Pancreas (tissue), 10 donors: ENCODE measurements around the gene ORM2. TPM values are rescaled to one million over a fixed set of nuclear protein-coding genes. Genes with fewer than 3 reads are reported as not detected.

Experiments used
- ATAC-seq, 4 donors: fragments of 200-7000 bp; cut with Tn5 transposase; one replicate each; pipeline versions ENCODE4 v1.8.0 to v1.9.1; 2020; ENCODE audit warnings: mild to moderate bottlenecking in 4 of 4, moderate library complexity in 4 of 4
- DNase-seq, 6 donors: peaks; one replicate each; pipeline ENCODE4 v3.0.0-alpha.2; 2020
- FAIRE-seq: peaks from 2 replicates; lab custom pipeline; 2012; peaks lifted over from hg19 to GRCh38; lab: Jason Lieb, UNC
- H3K27ac ChIP-seq, 4 donors: fragments of 200-600 bp; sonication (generic); 1 replicate in 3 of 4; 2 replicates in 1 of 4; pipeline versions ENCODE4 v1.5.0 to v1.8.0; 2020
- H3K27me3 ChIP-seq, 4 donors: fragments of 200-600 bp; one replicate each; pipeline ENCODE4 v1.8.0; 2021
- H3K36me3 ChIP-seq, 3 donors: fragments of 200-600 bp; sonication (generic) in 1 of 3; one replicate each; pipeline versions ENCODE4 v1.5.0 to v1.8.0; 2020 to 2021
- H3K4me1 ChIP-seq, 3 donors: fragments of 200-600 bp; one replicate each; pipeline ENCODE4 v1.8.0; 2021
- H3K4me3 ChIP-seq, 4 donors: fragments of 200-600 bp; sonication (generic) in 2 of 4; one replicate each; pipeline versions ENCODE4 v1.5.0 to v1.8.0; 2020 to 2021
- H3K9me3 ChIP-seq, 4 donors: fragments of 200-600 bp; one replicate each; pipeline ENCODE4 v1.8.0; 2021
- CTCF ChIP-seq, 4 donors: fragments of 200-600 bp; sonication (generic) in 3 of 4; IDR thresholded peaks; one replicate each; pipeline versions ENCODE4 v1.5.0 to v1.8.0; 2021; ENCODE audit warnings: antibody characterized with exemption in 4 of 4
- WGBS, 2 donors: extraction: QIAGEN DNeasy Blood & Tissue Kit; methylation state at CpG; one replicate each; pipeline ENCODE4 v1.1.7; 2013; 5-methylcytosine and 5-hydroxymethylcytosine counted together
- intact Hi-C, 3 donors: fragments of 100-400 bp; cut with DNase I; formaldehyde crosslinking; loops; one replicate each; pipeline versions ENCODE4 v1.11.1 to v1.14.2; 2022
- polyA plus RNA-seq, 2 donors: library from polyadenylated mRNA; stranded (reverse); fragments of 200-250 nt; gene quantifications; one replicate each; pipeline ENCODE4 v1.2.3, GENCODE V29; 2013
- total RNA-seq, 6 donors: library from RNA; stranded (reverse); fragmentation: NEBNext Ultra II Directional in 4 of 6; extraction: Animal tissue kit (Norgen Biotek cat#: 25700) in 4 of 6; gene quantifications; one replicate each; pipeline versions ENCODE4 v1.2.1 to v1.2.4, GENCODE V29; 2021 to 2023
- donor health status: healthy with polysubstance abuse.
- donor health status: DM: no; HTN: no; CAD: no; lungs with moderate emphysema.
- donor health status: DM: no; HTN: no; CAD: no.
- donor health status: control.
- donor health status: control.
- donor health status: Bipolar disorder and iron deficiency.
- donor health status: DM: yes; HTN: yes; CAD: no.
- donor health status: DM: no; HTN: no; CAD: no.
- donor health status: DM: no; HTN: no; CAD: no.
- donor health status: DM: yes; HTN: yes; CAD: no.

The ORM2 gene
- total and polyA plus RNA-seq, 8 donors: 0.12 to 3.1 (median 0.50) TPM; not detected in 4

DNA sequence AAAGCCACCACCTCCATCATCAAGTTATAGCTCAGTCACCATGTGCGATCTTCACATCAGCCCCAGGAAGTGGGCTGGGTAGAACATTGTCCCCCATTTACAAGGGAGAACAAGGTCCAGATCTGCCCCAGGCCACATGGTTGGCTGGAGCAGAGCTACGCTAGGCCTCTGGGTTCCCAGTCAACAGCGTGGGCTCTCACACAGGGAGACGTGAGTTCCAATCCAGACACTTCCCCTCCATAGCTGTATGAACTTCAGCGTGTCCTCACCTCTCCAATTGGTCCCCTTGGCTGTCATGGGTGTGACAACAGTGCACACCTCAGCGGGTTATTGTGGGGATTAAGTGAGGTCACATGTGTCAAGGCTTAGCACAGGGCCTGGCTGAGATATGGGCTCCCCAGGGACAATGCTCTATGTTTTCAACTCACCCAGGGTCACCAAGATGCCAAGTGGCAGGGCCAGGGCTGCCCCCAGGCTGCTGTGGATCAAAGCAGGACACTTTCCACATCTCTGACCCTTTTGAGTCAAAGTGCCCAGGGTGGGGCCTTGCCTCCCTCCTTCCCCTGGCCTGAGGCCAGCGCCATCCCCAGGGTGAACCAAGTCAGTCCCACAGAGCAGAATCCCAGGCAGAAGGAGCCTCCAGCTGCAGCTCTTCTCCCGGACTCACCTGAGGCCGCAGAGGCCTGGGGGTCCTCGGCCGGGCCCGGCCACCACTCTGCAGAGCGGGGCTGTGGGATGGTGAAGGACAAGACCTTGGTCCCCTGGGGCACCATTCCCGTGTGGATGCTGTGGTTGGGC is 38.3 kb downstream of the ORM2 start:
- Histone ChIP-seq H3K27ac (no peak overlapping the region), H3K27me3 (no peaks in the 10 kb centered on the region), H3K4me1 (no peaks in the 10 kb centered on the region), H3K9me3 (no peaks in the 10 kb centered on the region), H3K36me3 (peaks cover 0 to 2% (median 0%) of the 10 kb centered on the region in 3 donors), H3K4me3 (no peak overlapping the region)
- DNase-seq (peak in 1 of 6 donors; percentile 48), FAIRE-seq (no peak), ATAC-seq (no peak)
- 90 to 95% methylated on average over 14 of the region's 14 CpGs for WGBS, 2 donors
- intact Hi-C loops: no loop called here
- no peak for TF ChIP-seq CTCF (IDR thresholded peaks at IDR 0.05)

DNA sequence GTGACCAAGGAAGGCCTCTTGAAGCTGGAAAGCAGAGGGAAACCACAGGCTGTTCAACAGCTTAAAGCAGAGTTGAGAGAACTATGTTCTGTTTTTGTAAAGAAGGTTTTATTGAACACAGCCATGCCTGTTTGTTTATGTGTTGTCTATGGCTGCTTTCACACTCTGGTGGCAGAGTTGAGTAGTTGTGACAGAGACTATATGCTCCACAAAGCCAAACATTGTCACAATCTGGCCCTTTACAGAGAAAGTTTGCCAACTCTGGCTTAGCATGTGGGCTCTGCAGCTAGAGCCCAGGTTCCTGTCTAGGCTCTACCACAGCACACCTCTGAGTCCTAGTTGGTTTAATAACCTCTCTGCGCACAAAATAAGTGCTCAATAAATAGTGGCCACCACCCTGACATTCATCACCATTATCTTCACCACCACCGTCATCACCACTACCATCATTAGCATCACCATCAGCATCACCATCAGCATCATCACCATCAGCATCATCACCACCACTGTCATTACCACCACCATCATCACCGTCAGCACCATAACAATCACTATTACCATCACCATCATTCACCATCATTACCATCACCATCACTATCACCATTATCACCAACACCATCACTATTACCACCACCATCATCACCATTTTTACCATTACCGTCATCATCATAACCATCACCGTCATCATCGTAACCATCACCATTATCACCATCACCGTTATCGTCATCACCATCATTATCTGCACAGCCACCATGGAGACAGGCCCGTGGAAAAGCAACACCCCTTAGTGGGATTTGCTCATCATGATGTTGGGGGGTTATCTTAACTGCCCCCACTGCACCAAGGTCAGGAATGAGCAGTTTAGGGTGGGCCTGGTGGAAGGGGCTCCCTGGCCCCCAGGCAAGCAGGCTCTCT is 39.8 kb downstream of the ORM2 start:
- no peaks in the 10 kb centered on the region for H3K4me1 ChIP-seq
- no peak for ATAC-seq
- no peak overlapping the region for H3K27ac ChIP-seq
- peak in 1 of 6 donors; percentile 0 for DNase-seq
- peaks cover 0 to 2% (median 0%) of the 10 kb centered on the region in 3 donors for H3K36me3 ChIP-seq
- H3K4me3 ChIP-seq: no peak overlapping the region
- TF ChIP-seq CTCF (IDR thresholded peaks at IDR 0.05): no peak
- FAIRE-seq: no peak
- 95 to 96% methylated on average over 9 of the region's 9 CpGs for WGBS, 2 donors
- H3K27me3 ChIP-seq: no peaks in the 10 kb centered on the region
- intact Hi-C loops: no loop called here
- no peaks in the 10 kb centered on the region for H3K9me3 ChIP-seq

GRCh38 chr9:114370251-114370967 is 40.7 kb downstream of the ORM2 start:
- TF ChIP-seq CTCF (IDR thresholded peaks at IDR 0.05): no peak
- intact Hi-C loops: no loop called here
- Histone ChIP-seq H3K9me3 (no peaks in the 10 kb centered on the region), H3K4me1 (no peaks in the 10 kb centered on the region), H3K27ac (no peak overlapping the region), H3K4me3 (no peak overlapping the region), H3K36me3 (peaks cover 0 to 2% (median 0%) of the 10 kb centered on the region in 3 donors), H3K27me3 (no peaks in the 10 kb centered on the region)
- 69 to 78% methylated on average over 6 of the region's 6 CpGs for WGBS, 2 donors
- FAIRE-seq (no peak), DNase-seq (peak in 1 of 6 donors; percentile 32), ATAC-seq (no peak)

DNA sequence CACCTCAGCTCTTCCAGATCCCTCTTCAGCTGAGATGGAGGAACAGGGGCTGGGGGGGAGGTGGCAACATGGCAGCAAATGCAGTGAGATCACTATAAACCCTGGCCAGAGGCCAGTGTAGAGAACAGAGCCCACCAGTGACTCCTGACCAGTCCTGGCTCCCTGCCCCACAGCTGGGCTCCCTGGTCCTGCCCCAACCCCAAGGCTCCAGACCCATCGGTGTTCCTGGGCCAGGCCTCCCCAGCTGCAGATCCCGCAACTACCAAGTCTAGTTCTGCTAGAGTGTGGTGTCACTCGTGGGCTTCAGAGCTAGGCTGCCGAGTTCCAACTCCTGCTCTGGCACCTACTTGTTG is 41.3 kb downstream of the ORM2 start:
- H3K9me3 ChIP-seq: no peaks in the 10 kb centered on the region
- no peak for TF ChIP-seq CTCF (IDR thresholded peaks at IDR 0.05)
- peaks cover 0 to 2% (median 0%) of the 10 kb centered on the region in 3 donors for H3K36me3 ChIP-seq
- no peak overlapping the region for H3K27ac ChIP-seq
- DNase-seq (peak in 1 of 6 donors; percentile 37), ATAC-seq (no peak), FAIRE-seq (no peak)
- no peaks in the 10 kb centered on the region for H3K4me1 ChIP-seq
- no peak overlapping the region for H3K4me3 ChIP-seq
- no peaks in the 10 kb centered on the region for H3K27me3 ChIP-seq
- WGBS, 2 donors: 78 to 81% methylated on average over 4 of the region's 4 CpGs
- intact Hi-C loops: no loop called here
